ENCODE results near the gene COL4A2. TPM values are rescaled to one million over a fixed set of nuclear protein-coding genes. Genes with fewer than 3 reads are reported as not detected.

The COL4A2 gene
- total RNA-seq, 1 donor from 2014 or later: 120 TPM

DNA sequence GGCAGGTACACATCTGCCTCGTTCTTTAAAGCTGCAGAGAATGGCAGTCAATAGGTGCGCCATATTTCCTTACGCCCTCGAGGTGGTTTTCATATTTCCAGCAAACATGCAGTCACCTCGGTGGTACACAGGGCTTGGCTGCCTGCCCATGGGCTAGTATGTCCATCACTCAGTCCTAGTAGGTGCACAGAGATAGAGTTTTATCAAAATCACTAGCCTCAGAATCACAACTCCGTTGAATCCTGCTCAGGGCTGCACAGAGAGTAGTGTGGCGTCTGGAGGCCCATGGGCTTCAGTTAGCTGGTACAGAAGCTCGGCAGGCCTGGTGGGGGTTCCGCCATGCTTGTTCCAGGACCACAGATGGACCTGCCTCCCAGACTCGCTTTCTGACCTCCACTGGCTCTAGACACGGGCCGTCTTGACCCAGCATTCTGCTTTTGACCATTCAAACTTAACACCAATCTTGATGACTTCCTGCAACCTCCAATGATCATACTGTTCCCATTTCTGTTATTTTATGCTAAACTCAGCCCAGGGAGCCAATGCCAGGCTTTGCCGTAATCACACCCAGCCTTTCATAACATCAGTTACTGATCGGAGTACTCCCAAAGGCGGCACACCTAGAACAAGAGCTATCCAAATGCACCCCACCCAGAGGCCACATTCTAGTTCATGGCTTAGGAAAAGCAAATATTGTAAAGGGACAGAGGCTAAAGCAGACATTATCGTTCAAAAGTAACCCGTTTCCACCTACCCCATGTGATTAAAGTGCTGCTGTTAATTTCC lies 134.1 kb downstream of the COL4A2 start:
- no peak for TF ChIP-seq CTCF (IDR thresholded peaks at IDR 0.05; ENCODE audit: unreplicated experiment)
- Mint-ChIP-seq H3K36me3 (ENCODE audit: insufficient read depth) (peaks cover 19% of the 10 kb centered on the region), H3K27ac (no peak overlapping the region), H3K27me3 (no peaks in the 10 kb centered on the region), H3K4me3 (ENCODE audit: low read depth) (no peak overlapping the region), H3K4me1 (ENCODE audit: low read depth) (peaks cover 12% of the 10 kb centered on the region), H3K9me3 (ENCODE audit: low read depth) (no peaks in the 10 kb centered on the region)
- DNase-seq (ENCODE audit: low spot score, unreplicated experiment): no peak

DNA sequence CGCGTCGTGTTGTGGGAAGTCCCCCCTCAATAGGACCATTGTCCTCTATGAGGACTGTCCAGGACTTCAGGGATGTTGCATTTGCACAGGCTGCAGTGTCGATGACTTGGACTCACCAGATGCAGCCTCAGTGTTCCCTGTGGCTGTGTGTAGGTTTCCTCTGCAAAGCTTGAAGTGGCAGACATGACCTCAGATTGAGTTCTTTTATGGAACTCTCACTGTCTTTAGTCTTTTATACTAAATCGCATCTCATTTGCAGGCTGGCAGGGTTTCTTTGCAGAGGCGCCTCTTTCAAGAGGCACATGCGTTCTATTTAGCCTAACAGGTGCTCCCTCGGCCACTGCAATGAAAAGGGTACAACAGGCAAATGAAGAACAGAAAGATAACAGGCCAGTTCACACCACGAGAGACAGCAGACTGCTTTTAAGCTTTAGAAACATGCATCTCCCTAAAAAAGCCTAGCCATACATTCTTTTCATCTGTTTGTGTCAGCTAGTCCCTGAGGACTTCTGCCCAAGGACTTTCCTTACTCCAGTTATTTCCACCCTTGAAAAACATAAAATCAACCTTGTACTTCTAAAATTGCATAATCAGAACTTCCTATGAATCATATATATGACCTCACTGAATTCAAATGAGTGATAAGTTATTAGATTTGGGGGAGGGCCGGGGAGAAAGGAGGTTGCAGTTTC lies 136.0 kb downstream of the COL4A2 start:
- Mint-ChIP-seq H3K9me3 (ENCODE audit: low read depth) (no peaks in the 10 kb centered on the region), H3K4me1 (ENCODE audit: low read depth) (peaks cover 13% of the 10 kb centered on the region), H3K27me3 (no peaks in the 10 kb centered on the region), H3K4me3 (ENCODE audit: low read depth) (no peak overlapping the region), H3K27ac (no peak overlapping the region), H3K36me3 (ENCODE audit: insufficient read depth) (peaks cover 14% of the 10 kb centered on the region)
- no peak for TF ChIP-seq CTCF (IDR thresholded peaks at IDR 0.05; ENCODE audit: unreplicated experiment)
- no peak for DNase-seq (ENCODE audit: low spot score, unreplicated experiment)

DNA sequence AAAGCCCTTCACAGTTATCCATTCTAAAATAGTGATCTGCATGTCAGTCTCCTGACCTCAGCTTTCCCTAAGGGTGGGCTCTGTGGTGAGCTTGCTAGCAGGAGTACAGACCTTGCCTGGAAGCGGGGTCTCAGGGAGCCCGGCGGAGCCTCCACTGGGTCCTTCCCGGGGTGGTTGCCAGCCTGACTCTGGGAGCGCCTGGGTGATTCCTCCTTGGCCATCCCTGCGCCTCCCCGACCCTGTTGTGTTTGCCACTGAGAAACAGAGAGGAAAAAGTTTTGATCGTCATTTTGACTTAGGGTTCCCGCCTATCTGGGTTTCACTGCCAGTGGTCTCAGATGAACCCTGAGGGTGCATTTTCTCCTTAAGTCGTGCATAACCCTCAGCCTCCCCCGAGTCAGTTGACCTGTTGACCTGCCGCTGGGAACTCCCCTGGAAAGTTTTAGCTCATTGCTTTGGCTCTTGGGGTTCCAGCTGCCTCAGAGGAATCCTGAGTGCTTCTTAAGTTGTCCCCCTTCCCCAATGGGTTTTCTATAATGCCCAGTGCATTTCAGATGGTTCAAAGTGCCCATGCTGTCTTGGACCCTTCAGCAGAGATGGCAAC lies 136.6 kb downstream of the COL4A2 start:
- no peak overlapping the region for H3K4me3 Mint-ChIP-seq (ENCODE audit: low read depth)
- TF ChIP-seq CTCF (IDR thresholded peaks at IDR 0.05; ENCODE audit: unreplicated experiment): no peak
- DNase-seq (ENCODE audit: low spot score, unreplicated experiment): no peak
- H3K36me3 Mint-ChIP-seq (ENCODE audit: insufficient read depth): peaks cover 15% of the 10 kb centered on the region
- no peaks in the 10 kb centered on the region for H3K9me3 Mint-ChIP-seq (ENCODE audit: low read depth)
- H3K27ac Mint-ChIP-seq: no peak overlapping the region
- no peaks in the 10 kb centered on the region for H3K27me3 Mint-ChIP-seq
- H3K4me1 Mint-ChIP-seq (ENCODE audit: low read depth): peaks cover 16% of the 10 kb centered on the region

DNA sequence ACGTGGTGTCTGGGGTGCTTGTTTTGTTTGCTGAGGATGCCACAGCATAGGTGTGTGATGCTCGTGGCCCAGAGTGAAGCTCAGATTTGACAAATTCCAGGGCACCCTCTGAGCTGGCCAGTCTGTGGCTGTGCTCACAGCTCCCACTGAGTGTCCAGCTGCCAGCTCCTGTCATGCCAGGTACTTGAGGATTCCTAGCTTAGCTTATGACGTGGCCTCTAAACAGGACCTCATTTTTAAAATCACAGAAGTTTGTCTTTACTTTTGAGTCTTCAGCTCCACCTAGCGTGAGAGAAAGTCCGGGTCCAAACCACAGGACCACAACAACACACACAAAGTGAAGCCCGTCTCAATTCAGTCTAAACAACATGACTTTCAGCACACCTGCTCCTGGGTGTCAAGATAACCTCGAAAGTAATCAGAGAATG lies 137.2 kb downstream of the COL4A2 start:
- Mint-ChIP-seq H3K36me3 (ENCODE audit: insufficient read depth) (peaks cover 15% of the 10 kb centered on the region), H3K27ac (no peak overlapping the region), H3K4me3 (ENCODE audit: low read depth) (no peak overlapping the region), H3K9me3 (ENCODE audit: low read depth) (no peaks in the 10 kb centered on the region), H3K4me1 (ENCODE audit: low read depth) (peaks cover 16% of the 10 kb centered on the region), H3K27me3 (no peaks in the 10 kb centered on the region)
- no peak for TF ChIP-seq CTCF (IDR thresholded peaks at IDR 0.05; ENCODE audit: unreplicated experiment)
- no peak for DNase-seq (ENCODE audit: low spot score, unreplicated experiment)

- Mint-ChIP-seq H3K27me3 (no peaks in the 10 kb centered on the region), H3K4me3 (ENCODE audit: low read depth) (no peak overlapping the region), H3K36me3 (ENCODE audit: insufficient read depth) (peaks cover 13% of the 10 kb centered on the region), H3K9me3 (ENCODE audit: low read depth) (no peaks in the 10 kb centered on the region), H3K27ac (no peak overlapping the region), H3K4me1 (ENCODE audit: low read depth) (peaks cover 16% of the 10 kb centered on the region)
- no peak for TF ChIP-seq CTCF (IDR thresholded peaks at IDR 0.05; ENCODE audit: unreplicated experiment)
- no peak for DNase-seq (ENCODE audit: low spot score, unreplicated experiment)
Observed at GRCh38 chr13:110445183-110445582, 138.1 kb downstream of the COL4A2 start.
